GM12873 (cell line): Measurements from ENCODE around the gene ARHGAP26.

Source experiments
- TF ChIP-seq, protein P1 (sequence below): IDR thresholded peaks from 2 replicates; pipeline ENCODE4 v1.5.1; 2012; ENCODE audit warnings: low read depth, mild to moderate bottlenecking, moderate library complexity, low read length, control low read depth; ENCODE audit not compliant: insufficient read depth; ENCODE audit errors: missing control alignments

The ARHGAP26 gene

GRCh38 chr5:143116814-143117213 lies 346.6 kb downstream of the ARHGAP26 start:
- TF ChIP-seq, protein P1, sequence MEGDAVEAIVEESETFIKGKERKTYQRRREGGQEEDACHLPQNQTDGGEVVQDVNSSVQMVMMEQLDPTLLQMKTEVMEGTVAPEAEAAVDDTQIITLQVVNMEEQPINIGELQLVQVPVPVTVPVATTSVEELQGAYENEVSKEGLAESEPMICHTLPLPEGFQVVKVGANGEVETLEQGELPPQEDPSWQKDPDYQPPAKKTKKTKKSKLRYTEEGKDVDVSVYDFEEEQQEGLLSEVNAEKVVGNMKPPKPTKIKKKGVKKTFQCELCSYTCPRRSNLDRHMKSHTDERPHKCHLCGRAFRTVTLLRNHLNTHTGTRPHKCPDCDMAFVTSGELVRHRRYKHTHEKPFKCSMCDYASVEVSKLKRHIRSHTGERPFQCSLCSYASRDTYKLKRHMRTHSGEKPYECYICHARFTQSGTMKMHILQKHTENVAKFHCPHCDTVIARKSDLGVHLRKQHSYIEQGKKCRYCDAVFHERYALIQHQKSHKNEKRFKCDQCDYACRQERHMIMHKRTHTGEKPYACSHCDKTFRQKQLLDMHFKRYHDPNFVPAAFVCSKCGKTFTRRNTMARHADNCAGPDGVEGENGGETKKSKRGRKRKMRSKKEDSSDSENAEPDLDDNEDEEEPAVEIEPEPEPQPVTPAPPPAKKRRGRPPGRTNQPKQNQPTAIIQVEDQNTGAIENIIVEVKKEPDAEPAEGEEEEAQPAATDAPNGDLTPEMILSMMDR: no peak

- TF ChIP-seq, protein P1: no peak
These were observed 347.6 kb downstream of the ARHGAP26 start for GRCh38 chr5:143117821-143118220.

- TF ChIP-seq, protein P1: peak; percentile 19
These were observed 348.0 kb downstream of the ARHGAP26 start for GRCh38 chr5:143118222-143118621.

- TF ChIP-seq, protein P1: no peak
These were observed 349.2 kb downstream of the ARHGAP26 start for GRCh38 chr5:143119291-143119769.

- TF ChIP-seq, protein P1: no peak
These were observed 349.7 kb downstream of the ARHGAP26 start for GRCh38 chr5:143119881-143120341.

DNA sequence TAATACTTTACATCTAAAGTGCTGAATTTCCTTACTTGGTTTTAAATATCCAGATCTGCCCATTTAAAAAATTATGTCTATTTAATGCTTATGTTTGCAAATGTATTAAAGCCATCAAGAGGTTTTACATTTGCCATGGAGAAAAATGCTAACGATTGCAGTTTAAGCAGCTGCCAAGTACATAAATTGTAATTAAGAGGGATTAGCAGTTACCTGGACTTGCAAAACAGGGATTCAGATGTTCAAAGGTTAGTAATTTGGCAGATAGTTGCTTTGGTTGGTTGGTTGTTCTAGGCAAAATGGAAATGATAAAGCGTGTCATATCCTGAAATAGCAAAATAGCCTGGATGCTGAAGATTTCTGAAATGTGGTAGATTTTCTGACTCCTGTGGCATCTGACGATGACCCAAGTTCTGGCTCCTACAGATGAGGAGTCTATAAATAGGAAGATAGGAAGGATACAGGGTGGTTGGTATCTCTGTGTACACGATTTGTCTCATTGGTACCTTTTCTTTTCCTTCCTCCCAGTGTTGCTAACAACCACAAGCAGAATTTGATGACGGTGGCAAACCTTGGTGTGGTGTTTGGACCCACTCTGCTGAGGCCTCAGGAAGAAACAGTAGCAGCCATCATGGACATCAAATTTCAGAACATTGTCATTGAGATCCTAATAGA lies 350.4 kb downstream of the ARHGAP26 start:
- TF ChIP-seq, protein P1: no peak

- TF ChIP-seq, protein P1: no peak
These were observed 350.9 kb downstream of the ARHGAP26 start for GRCh38 chr5:143121135-143121475.
